Liver (tissue), 3 donors: Measurements from ENCODE around the gene LHFPL6.

Experiments
- CTCF ChIP-seq: fragments of 150-350 bp; IDR thresholded peaks from 2 replicates; pipeline ENCODE4 v1.5.1; 2017; ENCODE audit warnings: improper control_type of control experiment, low read depth, low read length; ENCODE audit not compliant: missing input control
- EGR1 ChIP-seq, 2 donors: IDR thresholded peaks; 2 replicates each; pipeline ENCODE4 v1.6.1; 2016 to 2018; ENCODE audit warnings: antibody characterized with exemption in 2 of 2, low read depth in 2 of 2
- HNF4A ChIP-seq, 2 donors: conservative IDR thresholded peaks; 2 replicates each; pipeline ENCODE4 v1.6.1; 2016; ENCODE audit warnings: antibody characterized with exemption in 2 of 2, mild to moderate bottlenecking in 2 of 2
- HNF4G ChIP-seq: IDR thresholded peaks from 2 replicates; pipeline ENCODE4 v1.6.1; 2016; ENCODE audit warnings: antibody characterized with exemption
- REST ChIP-seq: IDR thresholded peaks from 2 replicates; pipeline ENCODE4 v1.6.1; 2016; ENCODE audit warnings: antibody characterized with exemption, mild to moderate bottlenecking
- RXRA ChIP-seq, 2 donors: IDR thresholded peaks; 2 replicates each; pipeline ENCODE4 v1.6.1; 2017 to 2018; ENCODE audit warnings: antibody characterized with exemption in 2 of 2, mild to moderate bottlenecking in 1 of 2
- TAF1 ChIP-seq: conservative IDR thresholded peaks from 2 replicates; pipeline ENCODE4 v1.6.1; 2016; ENCODE audit warnings: antibody characterized with exemption, mild to moderate bottlenecking
- ZBTB33 ChIP-seq: IDR thresholded peaks from 2 replicates; pipeline ENCODE4 v1.6.1; 2016; ENCODE audit warnings: antibody characterized with exemption
- donor health status: healthy.
- donor health status: healthy.

GRCh38 chr13:39405107-39405506 is 197.9 kb downstream of the LHFPL6 start:
- TF ChIP-seq CTCF (no peak), REST (no peak), HNF4A (conservative IDR thresholded peaks at IDR 0.05) (no peak), RXRA (IDR thresholded peaks at IDR 0.05) (no peak), ZBTB33 (no peak), HNF4G (no peak), TAF1 (no peak), EGR1 (IDR thresholded peaks at IDR 0.05; ENCODE audit: low read depth in 2 of 2) (no peak)
